ENCODE results near the gene PIP5K1C.

Gene PIP5K1C, protein sequence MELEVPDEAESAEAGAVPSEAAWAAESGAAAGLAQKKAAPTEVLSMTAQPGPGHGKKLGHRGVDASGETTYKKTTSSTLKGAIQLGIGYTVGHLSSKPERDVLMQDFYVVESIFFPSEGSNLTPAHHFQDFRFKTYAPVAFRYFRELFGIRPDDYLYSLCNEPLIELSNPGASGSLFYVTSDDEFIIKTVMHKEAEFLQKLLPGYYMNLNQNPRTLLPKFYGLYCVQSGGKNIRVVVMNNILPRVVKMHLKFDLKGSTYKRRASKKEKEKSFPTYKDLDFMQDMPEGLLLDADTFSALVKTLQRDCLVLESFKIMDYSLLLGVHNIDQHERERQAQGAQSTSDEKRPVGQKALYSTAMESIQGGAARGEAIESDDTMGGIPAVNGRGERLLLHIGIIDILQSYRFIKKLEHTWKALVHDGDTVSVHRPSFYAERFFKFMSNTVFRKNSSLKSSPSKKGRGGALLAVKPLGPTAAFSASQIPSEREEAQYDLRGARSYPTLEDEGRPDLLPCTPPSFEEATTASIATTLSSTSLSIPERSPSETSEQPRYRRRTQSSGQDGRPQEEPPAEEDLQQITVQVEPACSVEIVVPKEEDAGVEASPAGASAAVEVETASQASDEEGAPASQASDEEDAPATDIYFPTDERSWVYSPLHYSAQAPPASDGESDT

DNA sequence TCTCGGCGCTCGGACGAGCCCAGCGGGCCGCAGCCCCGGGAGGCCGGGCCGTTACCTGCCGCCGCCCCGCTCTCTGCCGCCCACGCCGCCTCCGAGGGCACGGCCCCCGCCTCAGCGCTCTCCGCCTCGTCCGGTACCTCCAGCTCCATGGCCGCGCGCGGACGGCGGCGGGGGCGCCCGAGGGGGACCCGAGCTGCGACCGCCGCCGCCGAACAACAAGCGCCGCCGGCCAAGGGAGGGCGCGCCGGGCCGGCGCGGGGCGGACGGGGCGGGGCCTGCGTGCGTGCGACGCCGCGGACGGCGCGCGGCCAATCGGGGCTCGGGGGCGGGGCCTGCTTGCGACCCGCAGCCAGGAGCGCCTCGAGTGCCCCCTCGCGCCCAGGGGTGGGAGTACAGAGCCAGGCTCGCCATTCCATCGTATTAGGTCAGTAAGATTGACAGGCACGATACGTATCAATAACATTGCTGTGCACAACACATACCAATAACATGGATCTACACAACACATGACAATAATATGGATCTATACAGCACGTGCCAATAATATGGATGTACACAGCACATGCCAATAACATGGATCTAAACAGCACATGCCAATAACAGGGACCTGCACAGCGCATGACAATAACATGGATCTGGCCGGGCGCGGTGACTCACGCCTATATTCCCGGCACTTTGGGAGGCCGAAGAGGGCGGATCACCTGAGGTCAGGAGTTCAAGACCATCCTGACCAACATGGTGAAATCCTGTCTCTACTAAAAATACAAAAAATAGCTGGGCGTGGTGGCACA is at the start of gene PIP5K1C:
Gene PIP5K1C (minus strand): TSS at position 227 of the 791 bp plus-strand sequence. CDS start 78 bp downstream, at position 149.
- peak; percentile 96 for DNase-seq (ENCODE audit: extremely low spot score, insufficient read length, low read depth)
- peak; percentile 89 for FAIRE-seq

DNA sequence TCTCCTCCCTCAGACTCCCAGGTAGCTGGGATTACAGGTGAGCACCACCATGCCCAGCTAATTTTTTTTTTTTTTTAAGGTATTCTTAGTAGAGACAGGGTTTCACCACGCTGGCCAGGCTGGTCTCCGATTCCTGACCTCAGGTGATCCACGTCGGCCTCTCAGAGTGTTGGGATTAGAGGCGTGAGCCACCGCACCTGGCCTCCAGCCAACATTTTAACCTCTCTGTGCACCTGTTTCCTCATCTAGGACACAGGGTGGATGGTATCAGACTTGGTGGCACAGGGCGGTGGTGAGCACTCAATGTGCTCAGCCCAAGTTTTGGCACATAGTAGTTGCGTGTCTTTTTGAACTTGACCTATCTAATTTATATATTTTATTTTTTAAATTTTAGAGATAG is 48.7 kb upstream of the PIP5K1C start:
- DNase-seq (ENCODE audit: extremely low spot score, insufficient read length, low read depth) (no peak), FAIRE-seq (no peak)

DNA sequence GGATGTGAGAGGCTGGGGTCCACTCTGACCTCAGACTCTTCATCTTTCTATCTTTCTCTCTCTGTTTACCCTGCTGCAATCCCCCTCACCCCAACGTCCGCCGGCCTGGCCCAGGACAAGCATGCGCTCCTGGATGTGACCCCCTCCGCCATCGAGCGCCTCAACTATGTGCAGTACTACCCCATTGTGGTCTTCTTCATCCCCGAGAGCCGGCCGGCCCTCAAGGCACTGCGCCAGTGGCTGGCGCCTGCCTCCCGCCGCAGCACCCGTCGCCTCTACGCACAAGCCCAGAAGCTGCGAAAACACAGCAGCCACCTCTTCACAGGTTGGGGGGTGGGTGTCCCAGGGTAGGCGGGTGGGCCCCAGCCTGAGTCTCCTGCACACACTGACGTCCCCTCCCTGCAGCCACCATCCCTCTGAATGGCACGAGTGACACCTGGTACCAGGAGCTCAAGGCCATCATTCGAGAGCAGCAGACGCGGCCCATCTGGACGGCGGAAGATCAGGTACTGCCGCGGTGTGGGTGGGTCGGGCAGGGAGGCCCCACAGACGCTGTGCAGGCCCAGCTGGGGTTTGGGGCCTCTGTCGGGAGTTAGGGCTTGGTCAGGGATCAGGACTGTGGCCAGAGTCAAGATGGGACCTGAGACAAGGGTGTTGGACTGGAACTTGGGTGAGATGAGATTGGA is 46.2 kb upstream of the PIP5K1C start:
- FAIRE-seq: no peak
- no peak for DNase-seq (ENCODE audit: extremely low spot score, insufficient read length, low read depth)

- DNase-seq (ENCODE audit: extremely low spot score, insufficient read length, low read depth): no peak
- no peak for FAIRE-seq
Measured at GRCh38 chr19:3745363-3746045, 45.2 kb upstream of the PIP5K1C start.

GRCh38 chr19:3743486-3743885 is 43.2 kb upstream of the PIP5K1C start:
- no peak for FAIRE-seq
- DNase-seq (ENCODE audit: extremely low spot score, insufficient read length, low read depth): no peak

- FAIRE-seq: no peak
- DNase-seq (ENCODE audit: extremely low spot score, insufficient read length, low read depth): no peak
Measured at GRCh38 chr19:3740431-3740830, 40.2 kb upstream of the PIP5K1C start.

GRCh38 chr19:3738477-3739220 is 38.4 kb upstream of the PIP5K1C start:
- FAIRE-seq: no peak

DNA sequence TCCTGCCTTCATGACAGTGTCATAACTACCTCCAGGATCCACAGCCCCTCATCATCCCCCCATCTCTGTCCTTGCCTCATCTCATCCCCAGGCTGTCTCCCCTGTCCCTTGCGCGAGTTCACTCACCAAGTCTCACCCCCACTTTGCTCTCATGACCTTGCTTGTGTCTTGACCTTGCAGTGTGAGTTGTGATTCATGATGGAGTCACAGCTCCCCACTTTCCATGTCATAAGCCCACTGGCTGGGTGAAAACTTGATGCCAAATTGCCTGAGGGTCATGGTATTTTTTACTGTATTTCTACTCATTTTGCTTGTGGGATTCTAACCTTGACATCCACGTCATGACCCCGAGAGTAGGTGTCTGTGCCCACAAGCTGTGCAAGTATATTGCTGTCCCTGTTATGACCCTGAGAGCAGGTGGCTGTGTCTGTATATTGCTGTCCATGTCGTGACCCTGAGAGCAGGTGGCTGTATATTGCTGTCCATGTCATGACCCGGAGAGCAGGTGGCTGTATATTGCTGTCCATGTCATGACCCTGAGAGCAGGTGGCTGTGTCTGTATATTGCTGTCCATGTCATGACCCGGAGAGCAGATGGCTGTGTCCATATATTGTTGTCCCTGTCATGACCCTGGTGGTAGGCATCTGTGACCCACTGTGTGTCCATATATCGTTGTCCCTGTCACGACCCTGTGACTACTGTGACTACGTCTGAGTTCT is 37.4 kb upstream of the PIP5K1C start:
- DNase-seq (ENCODE audit: extremely low spot score, insufficient read length, low read depth): no peak
- FAIRE-seq: no peak

More at GRCh38 chr19:3738477-3739220, 38.4 kb upstream of the PIP5K1C start:
- DNase-seq (ENCODE audit: extremely low spot score, insufficient read length, low read depth): no peak

DNA sequence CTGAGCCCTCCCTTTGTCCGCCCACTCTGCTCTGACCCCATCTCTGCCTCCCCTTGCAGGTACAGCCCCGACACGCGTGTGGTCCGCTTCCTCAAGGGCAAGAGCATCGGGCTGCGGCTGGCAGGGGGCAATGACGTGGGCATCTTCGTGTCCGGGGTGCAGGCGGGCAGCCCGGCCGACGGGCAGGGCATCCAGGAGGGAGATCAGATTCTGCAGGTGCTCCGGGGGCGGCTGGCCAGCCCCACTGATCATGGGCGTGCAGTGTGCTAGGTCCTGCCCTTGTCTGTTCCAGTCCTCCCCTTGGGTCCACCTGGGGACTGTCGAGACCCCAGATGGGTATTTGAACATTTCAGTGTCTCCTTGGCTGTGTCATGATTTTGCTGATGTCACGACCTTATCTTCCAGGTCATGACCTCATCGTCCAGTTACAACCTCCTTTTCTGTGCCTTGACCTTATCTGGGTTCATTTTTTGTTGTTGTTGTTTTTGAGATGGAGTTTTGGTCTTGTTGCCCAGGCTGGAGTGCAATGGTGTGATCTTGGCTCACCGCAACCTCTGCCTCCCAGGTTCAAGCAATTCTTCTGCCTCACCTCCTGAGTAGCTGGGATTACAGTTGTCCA is 35.9 kb upstream of the PIP5K1C start:
- FAIRE-seq (no peak), DNase-seq (ENCODE audit: extremely low spot score, insufficient read length, low read depth) (no peak)

DNA sequence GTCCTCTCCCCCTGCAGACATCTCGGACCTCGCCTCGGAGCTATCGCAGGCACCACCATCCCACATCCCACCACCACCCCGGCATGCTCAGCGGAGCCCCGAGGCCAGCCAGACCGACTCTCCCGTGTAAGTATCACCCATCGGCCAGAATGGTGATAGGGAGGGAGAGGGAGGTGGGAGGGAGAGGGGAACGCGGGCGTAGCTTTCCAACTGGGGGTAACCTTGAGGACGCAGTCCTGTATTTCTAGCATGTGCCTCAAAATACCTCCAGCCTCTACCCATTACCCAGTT is 34.0 kb upstream of the PIP5K1C start:
- FAIRE-seq: no peak

DNA sequence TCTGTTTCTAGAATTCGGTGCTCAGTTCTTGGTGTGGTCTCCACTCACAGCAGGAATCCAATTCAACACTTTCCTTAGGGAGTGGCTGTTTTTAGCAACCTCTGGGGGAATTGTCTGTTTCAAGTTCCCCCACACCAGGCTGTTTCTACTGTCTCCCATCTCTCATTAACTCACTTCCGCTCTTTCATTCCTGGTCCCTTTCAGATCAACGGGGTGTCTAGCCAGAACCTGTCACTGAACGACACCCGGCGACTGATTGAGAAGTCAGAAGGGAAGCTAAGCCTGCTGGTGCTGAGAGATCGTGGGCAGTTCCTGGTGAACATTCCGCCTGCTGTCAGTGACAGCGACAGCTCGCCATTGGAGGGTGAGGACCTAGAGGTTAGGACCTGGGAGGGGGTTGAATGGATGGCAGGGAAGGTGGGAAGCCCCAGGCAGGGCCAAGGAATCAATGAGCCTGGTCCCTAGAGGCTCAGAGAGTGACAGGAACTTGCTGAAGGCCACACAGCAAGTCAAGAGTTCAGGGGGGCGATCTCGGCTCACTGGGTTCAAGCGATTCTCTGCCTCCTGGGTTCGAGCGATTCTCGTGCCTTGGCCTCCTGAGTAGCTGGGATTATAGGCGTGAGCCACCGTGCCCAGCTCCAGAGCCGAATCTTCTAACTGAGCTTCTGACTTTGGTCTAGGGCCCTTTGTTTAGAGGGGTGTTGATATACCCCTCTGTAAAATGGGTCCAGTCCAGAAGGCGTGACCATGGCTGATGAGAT is 33.5 kb upstream of the PIP5K1C start:
- DNase-seq (ENCODE audit: extremely low spot score, insufficient read length, low read depth) (no peak), FAIRE-seq (no peak)

More for the DNA sequence above, 34.0 kb upstream of the PIP5K1C start:
- no peak for DNase-seq (ENCODE audit: extremely low spot score, insufficient read length, low read depth)

DNA sequence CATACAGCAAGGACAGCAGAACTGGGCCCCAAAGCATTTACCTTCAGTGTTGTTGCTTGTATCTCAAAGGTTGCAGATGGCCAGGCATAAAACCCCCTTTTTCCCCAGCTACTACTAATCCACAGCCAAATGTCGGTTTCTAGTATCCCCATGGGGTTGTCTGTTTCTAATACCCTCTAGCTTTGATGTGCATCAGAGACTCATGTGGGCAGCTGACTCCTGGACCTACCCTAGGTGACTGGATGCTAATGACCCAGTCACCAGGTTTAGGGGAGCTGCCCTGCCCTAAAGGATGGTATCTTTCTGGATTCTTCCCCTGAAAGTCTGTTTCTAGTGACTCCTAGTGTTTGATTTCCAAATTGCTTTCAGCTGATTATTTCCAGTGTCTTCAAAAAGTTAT is 31.8 kb upstream of the PIP5K1C start:
- no peak for FAIRE-seq
- DNase-seq (ENCODE audit: extremely low spot score, insufficient read length, low read depth): no peak

DNA sequence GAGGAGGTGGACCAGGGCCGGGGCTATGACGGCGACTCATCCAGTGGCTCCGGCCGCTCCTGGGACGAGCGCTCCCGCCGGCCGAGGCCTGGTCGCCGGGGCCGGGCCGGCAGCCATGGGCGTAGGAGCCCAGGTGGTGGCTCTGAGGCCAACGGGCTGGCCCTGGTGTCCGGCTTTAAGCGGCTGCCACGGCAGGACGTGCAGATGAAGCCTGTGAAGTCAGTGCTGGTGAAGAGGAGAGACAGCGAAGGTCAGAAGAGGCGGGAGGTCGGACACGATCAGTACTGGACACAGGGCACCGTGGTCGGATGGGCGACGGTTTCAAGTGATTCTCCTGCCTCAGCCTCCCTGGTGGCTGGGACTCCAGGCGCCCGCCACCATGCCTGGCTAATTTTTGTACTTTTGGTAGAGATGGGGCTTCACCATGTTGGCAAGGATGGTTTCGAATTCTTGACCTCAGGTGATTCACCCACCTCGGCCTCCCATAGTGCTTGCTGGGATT is 30.2 kb upstream of the PIP5K1C start:
- no peak for FAIRE-seq

GRCh38 chr19:3725640-3726310 is 25.5 kb upstream of the PIP5K1C start:
- DNase-seq (ENCODE audit: extremely low spot score, insufficient read length, low read depth) (no peak), FAIRE-seq (no peak)

More for the DNA sequence above, 30.2 kb upstream of the PIP5K1C start:
- DNase-seq (ENCODE audit: extremely low spot score, insufficient read length, low read depth): no peak

GRCh38 chr19:3725121-3725520 is 24.9 kb upstream of the PIP5K1C start:
- FAIRE-seq: no peak

DNA sequence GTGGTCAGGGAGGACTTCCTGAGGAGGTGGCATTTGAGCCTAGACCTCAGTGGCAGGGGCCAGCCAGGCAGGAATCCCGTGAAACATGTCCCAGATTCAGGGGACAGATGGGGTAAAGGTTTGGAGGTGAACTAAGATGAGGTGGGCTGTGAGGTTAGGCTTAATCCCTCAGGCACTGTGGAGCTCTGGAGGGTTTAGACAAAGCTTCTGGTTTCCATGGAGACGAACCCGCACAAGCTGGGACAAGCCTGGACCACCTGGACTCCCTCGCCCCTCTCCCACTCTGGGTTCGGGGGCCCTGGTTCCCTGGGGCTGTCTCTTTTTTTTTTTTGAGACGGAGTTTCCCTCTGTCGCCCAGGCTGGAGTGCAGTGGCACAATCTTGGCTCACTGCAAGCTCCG is 23.6 kb upstream of the PIP5K1C start:
- DNase-seq (ENCODE audit: extremely low spot score, insufficient read length, low read depth) (no peak), FAIRE-seq (no peak)

More at GRCh38 chr19:3725121-3725520, 24.9 kb upstream of the PIP5K1C start:
- DNase-seq (ENCODE audit: extremely low spot score, insufficient read length, low read depth): no peak

DNA sequence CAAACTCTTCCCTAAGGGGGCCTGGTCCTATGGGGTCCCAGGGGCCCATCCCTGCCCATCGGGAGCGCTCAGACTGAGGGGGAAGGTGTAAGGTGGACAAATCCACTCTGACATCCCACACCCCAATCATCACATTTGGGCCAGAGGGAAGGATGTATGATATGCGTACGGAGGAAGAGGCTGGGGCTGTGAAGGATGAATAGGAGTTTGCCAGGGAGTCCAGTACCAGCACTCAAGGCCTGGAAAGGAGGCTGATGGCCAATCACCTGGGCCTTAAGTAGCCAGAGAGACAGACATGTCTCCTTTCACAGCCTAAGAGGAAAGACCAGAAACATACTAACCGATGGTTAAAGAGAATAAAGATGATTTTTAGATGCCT is 22.8 kb upstream of the PIP5K1C start:
- FAIRE-seq (no peak), DNase-seq (ENCODE audit: extremely low spot score, insufficient read length, low read depth) (no peak)
